Measurements from ENCODE around the gene NOTUM. TPM values are rescaled to one million over a fixed set of nuclear protein-coding genes. Genes with fewer than 3 reads are reported as not detected.
A peak's percentile ranks its signal among the peaks of the same experiment; 100 is the strongest.

The NOTUM gene
- total RNA-seq, 6 donors from 2014 or later = 0.89 to 5.0 (median 2.3) TPM

DNA sequence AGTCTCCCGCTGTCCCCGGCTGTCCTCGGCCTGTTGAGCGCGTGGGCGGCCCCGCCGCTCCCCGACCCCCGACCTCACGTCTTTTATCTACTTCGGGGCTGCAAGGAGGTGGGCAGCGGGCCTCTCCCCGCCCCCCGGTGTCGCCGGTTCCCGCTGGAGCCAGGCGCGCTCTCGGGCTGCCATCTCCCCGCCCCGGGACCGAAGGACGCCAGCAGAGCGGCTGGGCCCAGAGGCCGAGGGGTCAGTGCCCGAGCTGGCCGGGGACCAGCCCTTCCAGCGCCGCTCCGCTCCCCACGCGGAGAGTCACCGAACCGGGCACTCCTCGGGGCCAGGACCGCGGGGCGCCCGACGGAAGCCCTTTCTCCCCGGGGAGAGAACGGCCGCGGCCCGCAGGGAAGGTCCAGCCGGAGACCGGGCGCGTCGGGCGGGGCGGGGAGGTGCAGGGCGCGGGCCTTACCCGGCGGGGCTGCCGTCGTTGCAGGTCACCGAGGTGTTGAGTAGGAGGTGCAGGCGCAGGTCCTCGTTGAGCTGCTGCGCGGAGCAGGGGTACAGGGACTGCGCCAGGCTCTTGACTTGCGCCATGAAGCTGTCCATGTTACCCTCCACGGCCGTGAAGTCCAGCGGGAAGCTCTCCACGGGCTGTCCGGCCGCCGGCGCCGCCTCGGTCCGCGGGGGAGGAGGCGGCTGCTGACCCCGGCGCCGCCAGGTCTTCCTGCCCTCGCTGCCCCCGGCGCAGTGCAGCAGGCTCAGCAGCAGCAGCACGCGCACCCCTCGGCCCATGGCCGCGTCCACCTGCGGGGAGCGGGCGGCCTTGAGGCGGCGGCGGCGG lies 643 bp downstream of the NOTUM start:
- TF ChIP-seq POLR2AphosphoS5 (IDR thresholded peaks at IDR 0.05) (no peak), POLR2A (IDR thresholded peaks at IDR 0.05) (no peak), EP300 (IDR thresholded peaks at IDR 0.05) (no peak)
- TF ChIP-seq, protein P1, sequence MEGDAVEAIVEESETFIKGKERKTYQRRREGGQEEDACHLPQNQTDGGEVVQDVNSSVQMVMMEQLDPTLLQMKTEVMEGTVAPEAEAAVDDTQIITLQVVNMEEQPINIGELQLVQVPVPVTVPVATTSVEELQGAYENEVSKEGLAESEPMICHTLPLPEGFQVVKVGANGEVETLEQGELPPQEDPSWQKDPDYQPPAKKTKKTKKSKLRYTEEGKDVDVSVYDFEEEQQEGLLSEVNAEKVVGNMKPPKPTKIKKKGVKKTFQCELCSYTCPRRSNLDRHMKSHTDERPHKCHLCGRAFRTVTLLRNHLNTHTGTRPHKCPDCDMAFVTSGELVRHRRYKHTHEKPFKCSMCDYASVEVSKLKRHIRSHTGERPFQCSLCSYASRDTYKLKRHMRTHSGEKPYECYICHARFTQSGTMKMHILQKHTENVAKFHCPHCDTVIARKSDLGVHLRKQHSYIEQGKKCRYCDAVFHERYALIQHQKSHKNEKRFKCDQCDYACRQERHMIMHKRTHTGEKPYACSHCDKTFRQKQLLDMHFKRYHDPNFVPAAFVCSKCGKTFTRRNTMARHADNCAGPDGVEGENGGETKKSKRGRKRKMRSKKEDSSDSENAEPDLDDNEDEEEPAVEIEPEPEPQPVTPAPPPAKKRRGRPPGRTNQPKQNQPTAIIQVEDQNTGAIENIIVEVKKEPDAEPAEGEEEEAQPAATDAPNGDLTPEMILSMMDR (IDR thresholded peaks at IDR 0.05) = no peak
- ATAC-seq (ENCODE audit: low FRiP score in 2 of 2) = peak in 1 of 2 donors; percentile 2
- Histone ChIP-seq H3K27me3 (peaks cover 1 to 43% (median 17%) of the 10 kb centered on the region in 4 donors), H3K27ac (peak overlapping the region in 1 of 4 donors; percentile 49), H3K36me3 (no peaks in the 10 kb centered on the region), H3K4me1 (peaks cover 14 to 35% (median 21%) of the 10 kb centered on the region in 4 donors), H3K9me3 (no peaks in the 10 kb centered on the region), H3K4me3 (peak overlapping the region in 3 of 4 donors; percentile 50 to 57 (median 52))
- DNase-seq = no peak
- WGBS, 2 donors = 9 to 10% methylated on average over 2 to 21 of the region's 98 CpGs

DNA sequence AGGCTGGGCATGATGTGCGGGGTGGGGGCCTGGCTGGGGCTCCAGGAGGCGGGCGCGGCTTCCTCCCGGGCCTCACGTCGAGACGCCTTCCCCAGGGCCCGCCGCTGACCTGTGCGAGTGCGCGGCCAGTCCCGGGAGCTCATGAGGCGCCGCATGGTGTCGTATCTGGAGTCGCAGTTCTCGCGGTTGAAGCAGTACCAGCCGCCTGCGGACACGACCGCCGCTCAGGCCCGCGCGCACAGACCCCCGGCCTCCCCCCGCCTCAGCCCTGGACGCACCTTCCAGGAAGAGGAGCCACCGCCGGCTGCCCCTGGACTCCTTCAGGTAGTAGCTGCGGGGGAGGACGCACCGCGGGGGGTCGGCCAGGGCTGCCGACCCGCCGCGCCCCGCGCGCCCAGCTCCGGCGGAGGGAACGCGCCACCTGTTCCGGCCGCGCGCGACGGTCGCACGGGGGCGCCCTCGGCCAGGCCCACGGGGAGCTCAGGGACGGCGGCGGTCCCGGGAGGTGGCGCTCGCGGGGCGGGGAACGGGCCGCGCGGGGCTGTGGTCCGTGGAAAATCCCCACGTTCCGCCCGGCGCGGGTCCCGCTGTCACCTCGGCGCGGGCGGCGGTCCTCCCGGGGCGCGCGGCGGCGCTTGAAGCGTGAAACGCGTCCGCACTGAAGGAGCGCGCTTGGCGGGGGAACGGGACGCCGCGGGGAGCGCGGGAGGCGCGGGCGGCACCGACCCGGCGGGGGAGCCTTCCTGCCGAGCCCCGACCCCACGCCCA lies 1.4 kb downstream of the NOTUM start:
- Histone ChIP-seq H3K27ac (peak overlapping the region in 1 of 4 donors; percentile 49), H3K9me3 (no peaks in the 10 kb centered on the region), H3K27me3 (peaks cover 1 to 43% (median 17%) of the 10 kb centered on the region in 4 donors), H3K4me1 (peaks cover 14 to 33% (median 21%) of the 10 kb centered on the region in 4 donors), H3K36me3 (no peaks in the 10 kb centered on the region), H3K4me3 (peak overlapping the region in 3 of 4 donors; percentile 50 to 57 (median 52))
- no peak for TF ChIP-seq POLR2AphosphoS5 (IDR thresholded peaks at IDR 0.05)
- no peak for TF ChIP-seq POLR2A (IDR thresholded peaks at IDR 0.05)
- TF ChIP-seq, protein P1 (IDR thresholded peaks at IDR 0.05) = peak; percentile 79 to 100 (median 99)
- no peak for TF ChIP-seq EP300 (IDR thresholded peaks at IDR 0.05)
- DNase-seq (peak; percentile 79 to 97), ATAC-seq (ENCODE audit: low FRiP score in 2 of 2) (peak; percentile 72 to 90)
- WGBS, 2 donors = 0% methylated on average over 2 to 10 of the region's 112 CpGs

DNA sequence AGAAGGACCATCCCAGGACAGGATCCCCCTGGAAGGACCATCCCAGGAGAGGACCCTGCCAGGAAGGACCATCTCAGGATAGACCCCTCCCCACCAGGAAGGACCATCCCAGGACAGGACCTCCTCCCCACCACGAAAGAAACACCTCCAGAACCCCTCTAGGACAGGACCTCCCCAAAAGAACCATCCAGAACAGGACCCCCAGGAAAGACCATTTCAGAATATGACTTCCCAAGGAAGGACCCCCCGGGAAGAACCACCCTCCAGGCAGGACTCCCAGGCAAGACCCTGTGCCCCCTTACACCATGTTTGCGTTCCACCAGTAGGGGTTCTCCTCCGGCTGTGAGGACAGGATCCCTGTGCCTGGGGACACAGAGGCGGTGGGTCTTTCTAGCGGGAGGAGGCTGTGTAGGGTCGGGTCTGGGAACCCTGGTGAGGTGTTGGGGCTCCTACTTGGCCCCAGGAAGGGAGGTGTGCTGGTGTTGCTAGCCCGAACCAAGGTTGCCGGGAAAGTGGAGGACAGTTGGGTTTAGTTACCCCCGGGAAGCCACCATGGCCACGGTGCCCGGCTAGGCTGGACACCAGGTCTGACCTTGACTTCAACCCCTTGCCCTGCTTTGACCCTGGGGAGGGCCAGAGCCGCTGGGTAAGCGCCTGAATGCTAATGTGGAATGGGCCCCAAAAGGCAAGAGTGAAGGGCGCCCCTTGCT lies 2.2 kb downstream of the NOTUM start:
- Histone ChIP-seq H3K9me3 (no peaks in the 10 kb centered on the region), H3K4me1 (peaks cover 14 to 33% (median 21%) of the 10 kb centered on the region in 4 donors), H3K4me3 (peak overlapping the region in 2 of 4 donors; percentile 52 to 57), H3K27me3 (peaks cover 1 to 43% (median 17%) of the 10 kb centered on the region in 4 donors), H3K36me3 (no peaks in the 10 kb centered on the region), H3K27ac (no peak overlapping the region)
- ATAC-seq (ENCODE audit: low FRiP score in 2 of 2) (no peak), DNase-seq (no peak)
- 70 to 76% methylated on average over 10 to 15 of the region's 15 CpGs for WGBS, 2 donors
- TF ChIP-seq, protein P1 (IDR thresholded peaks at IDR 0.05) = no peak
- TF ChIP-seq POLR2AphosphoS5 (IDR thresholded peaks at IDR 0.05) (no peak), POLR2A (IDR thresholded peaks at IDR 0.05) (no peak), EP300 (IDR thresholded peaks at IDR 0.05) (no peak)

DNA sequence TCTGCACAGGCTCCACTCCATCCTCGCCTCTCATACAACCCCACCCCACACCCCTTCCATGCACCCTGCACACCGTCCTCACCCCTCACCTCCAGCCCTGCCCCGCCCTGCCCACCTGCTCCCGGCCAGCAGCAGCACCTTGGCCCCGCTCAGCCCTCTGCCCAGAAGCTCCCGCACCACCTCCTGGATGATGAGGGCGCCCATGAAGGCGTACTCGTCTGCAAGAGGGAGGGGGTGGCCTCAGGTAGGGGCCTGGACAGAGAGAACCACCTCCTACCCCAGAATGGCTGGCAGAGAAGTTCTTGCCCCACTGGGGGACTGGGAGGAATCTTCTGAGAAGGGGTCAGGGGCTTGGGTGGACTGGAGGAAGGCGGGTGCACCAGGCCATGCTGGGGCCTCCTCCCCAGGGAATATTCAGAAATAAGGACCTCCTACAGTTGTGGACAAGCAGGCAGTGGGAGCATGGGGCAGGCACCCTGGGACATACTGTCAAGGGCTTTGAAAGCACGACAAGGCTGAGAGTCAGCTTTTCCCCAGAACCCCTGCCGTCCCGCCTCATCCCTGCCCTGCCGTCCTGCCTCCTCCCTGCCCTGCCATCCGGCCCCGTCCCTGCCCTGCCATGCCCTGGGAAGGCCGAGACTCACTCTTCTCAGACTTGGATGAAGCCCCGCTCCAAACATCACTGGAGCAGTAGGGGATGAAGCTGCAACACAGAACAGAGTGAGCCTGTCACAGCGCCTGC lies 3.1 kb downstream of the NOTUM start:
- H3K36me3 ChIP-seq = no peaks in the 10 kb centered on the region
- no peak overlapping the region for H3K27ac ChIP-seq
- peaks cover 1 to 40% (median 17%) of the 10 kb centered on the region in 4 donors for H3K27me3 ChIP-seq
- H3K4me1 ChIP-seq = peaks cover 14 to 33% (median 21%) of the 10 kb centered on the region in 4 donors
- no peak overlapping the region for H3K4me3 ChIP-seq
- ATAC-seq (ENCODE audit: low FRiP score in 2 of 2) (no peak), DNase-seq (peak in 1 of 2 donors; percentile 64)
- H3K9me3 ChIP-seq = no peaks in the 10 kb centered on the region
- TF ChIP-seq, protein P1 (IDR thresholded peaks at IDR 0.05) = no peak
- TF ChIP-seq EP300 (IDR thresholded peaks at IDR 0.05) = no peak
- no peak for TF ChIP-seq POLR2A (IDR thresholded peaks at IDR 0.05)
- no peak for TF ChIP-seq POLR2AphosphoS5 (IDR thresholded peaks at IDR 0.05)
- WGBS, 2 donors = 86 to 91% methylated on average over 17 to 19 of the region's 19 CpGs

Measured in upper lobe of left lung (tissue), 6 donors.